ENCODE measurements around the gene CMSS1. TPM values are rescaled to one million over a fixed set of nuclear protein-coding genes. Genes with fewer than 3 reads are reported as not detected.

CMSS1 gene
- polyA plus RNA-seq, 2 of the 4 experiments (the other 2 are of a cell fraction) = 61.1 to 62.9 TPM

GRCh38 chr3:99817437-99818240 lies at the start of gene CMSS1 (continued):
- TF ChIP-seq, protein P1, sequence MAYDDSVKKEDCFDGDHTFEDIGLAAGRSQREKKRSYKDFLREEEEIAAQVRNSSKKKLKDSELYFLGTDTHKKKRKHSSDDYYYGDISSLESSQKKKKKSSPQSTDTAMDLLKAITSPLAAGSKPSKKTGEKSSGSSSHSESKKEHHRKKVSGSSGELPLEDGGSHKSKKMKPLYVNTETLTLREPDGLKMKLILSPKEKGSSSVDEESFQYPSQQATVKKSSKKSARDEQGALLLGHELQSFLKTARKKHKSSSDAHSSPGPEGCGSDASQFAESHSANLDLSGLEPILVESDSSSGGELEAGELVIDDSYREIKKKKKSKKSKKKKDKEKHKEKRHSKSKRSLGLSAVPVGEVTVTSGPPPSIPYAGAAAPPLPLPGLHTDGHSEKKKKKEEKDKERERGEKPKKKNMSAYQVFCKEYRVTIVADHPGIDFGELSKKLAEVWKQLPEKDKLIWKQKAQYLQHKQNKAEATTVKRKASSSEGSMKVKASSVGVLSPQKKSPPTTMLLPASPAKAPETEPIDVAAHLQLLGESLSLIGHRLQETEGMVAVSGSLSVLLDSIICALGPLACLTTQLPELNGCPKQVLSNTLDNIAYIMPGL (CRISPR knock-in tag; IDR thresholded peaks at IDR 0.05; ENCODE audit: borderline replicate concordance) = no peak
- TF ChIP-seq RAD21 (conservative IDR thresholded peaks at IDR 0.05 in 1 of 2, IDR thresholded peaks at IDR 0.05 in 1 of 2) (no peak), KDM5A (IDR thresholded peaks at IDR 0.05) (no peak; the same call in 1 of the 2 replicates), HOXA7 (CRISPR knock-in tag; IDR thresholded peaks at IDR 0.05) (no peak), POLR2A (IDR thresholded peaks at IDR 0.05; ENCODE audit: low read length) (peak; percentile 83), ZFP36 (IDR thresholded peaks at IDR 0.05; ENCODE audit: borderline replicate concordance, partially characterized antibody) (no peak), ESRRA (IDR thresholded peaks at IDR 0.05; ENCODE audit: borderline replicate concordance, low read length) (no peak), TFCP2L1 (CRISPR knock-in tag; IDR thresholded peaks at IDR 0.05) (no peak), CBX2 (IDR thresholded peaks at IDR 0.05; ENCODE audit: borderline replicate concordance, low read depth) (no peak), CTCF (IDR thresholded peaks at IDR 0.05) (no peak), BHLHE40 (IDR thresholded peaks at IDR 0.05; ENCODE audit: low read depth, low read length) (no peak), JUNB (IDR thresholded peaks at IDR 0.05) (no peak), SMC3 (IDR thresholded peaks at IDR 0.05) (no peak), MAFK (IDR thresholded peaks at IDR 0.05; ENCODE audit: partially characterized antibody) (peak; percentile 20), BCL3 (IDR thresholded peaks at IDR 0.05) (0 out of 3 replicates have a peak, but pooled peaks have one; percentile 49), POLR2AphosphoS2 (conservative IDR thresholded peaks at IDR 0.05; ENCODE audit: low read length) (no peak), FOSL2 (IDR thresholded peaks at IDR 0.05) (no peak), FOSL2 (CRISPR knock-in tag; IDR thresholded peaks at IDR 0.05) (peak; percentile 86; the same call in 1 of the 2 replicates), GATA3 (IDR thresholded peaks at IDR 0.05; ENCODE audit: borderline replicate concordance) (no peak), NR3C1 (IDR thresholded peaks at IDR 0.05) (no peak), RCOR1 (IDR thresholded peaks at IDR 0.05; ENCODE audit: low read depth, low read length) (no peak), FOXS1 (CRISPR knock-in tag; IDR thresholded peaks at IDR 0.05) (no peak), HOXB5 (CRISPR knock-in tag; IDR thresholded peaks at IDR 0.05) (peak; percentile 29; the same call in 1 of the 2 replicates), CEBPB (IDR thresholded peaks at IDR 0.05) (no peak; a peak in 1 of 4 replicates)
- TF ChIP-seq, protein P2, sequence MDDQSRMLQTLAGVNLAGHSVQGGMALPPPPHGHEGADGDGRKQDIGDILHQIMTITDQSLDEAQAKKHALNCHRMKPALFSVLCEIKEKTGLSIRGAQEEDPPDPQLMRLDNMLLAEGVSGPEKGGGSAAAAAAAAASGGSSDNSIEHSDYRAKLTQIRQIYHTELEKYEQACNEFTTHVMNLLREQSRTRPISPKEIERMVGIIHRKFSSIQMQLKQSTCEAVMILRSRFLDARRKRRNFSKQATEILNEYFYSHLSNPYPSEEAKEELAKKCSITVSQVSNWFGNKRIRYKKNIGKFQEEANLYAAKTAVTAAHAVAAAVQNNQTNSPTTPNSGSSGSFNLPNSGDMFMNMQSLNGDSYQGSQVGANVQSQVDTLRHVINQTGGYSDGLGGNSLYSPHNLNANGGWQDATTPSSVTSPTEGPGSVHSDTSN (IDR thresholded peaks at IDR 0.05) = no peak
- TF ChIP-seq, protein P3, sequence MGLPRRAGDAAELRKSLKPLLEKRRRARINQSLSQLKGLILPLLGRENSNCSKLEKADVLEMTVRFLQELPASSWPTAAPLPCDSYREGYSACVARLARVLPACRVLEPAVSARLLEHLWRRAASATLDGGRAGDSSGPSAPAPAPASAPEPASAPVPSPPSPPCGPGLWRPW (IDR thresholded peaks at IDR 0.05) = no peak

Measured in A549 (cell line).